SK-N-MC (cell line): ENCODE data around the gene TSHZ3.

Experiments
- DNase-seq: peaks from one replicate; pipeline ENCODE4 v3.0.0-alpha.2; 2011; ENCODE audit warnings: low read depth, low spot score
- H3K27ac ChIP-seq: fragments of 200-600 bp; sonication (generic); 2 replicates; pipeline ENCODE4 v1.5.1; 2016; ENCODE audit warnings: mixed run types
- H3K36me3 ChIP-seq: fragments of 200-600 bp; sonication (generic); 2 replicates; pipeline ENCODE4 v1.6.1; 2017; ENCODE audit warnings: antibody characterized with exemption, low read length, mixed read lengths; ENCODE audit not compliant: insufficient read depth
- H3K4me3 ChIP-seq: fragments of 200-600 bp; sonication (generic); 2 replicates; pipeline ENCODE4 v1.5.1; 2016
- H3K9ac ChIP-seq: fragments of 200-600 bp; sonication (generic); 2 replicates; pipeline ENCODE4 v1.8.0; 2017; ENCODE audit warnings: mixed run types, mixed read lengths; ENCODE audit not compliant: insufficient read length
- H3K9me3 ChIP-seq: fragments of 200-600 bp; sonication (generic); 2 replicates; pipeline ENCODE4 v1.6.1; 2017; ENCODE audit warnings: low read depth, mild to moderate bottlenecking, antibody characterized with exemption, low read length, moderate library complexity, mixed read lengths
- EZH2 ChIP-seq: fragments of 200-600 bp; sonication (generic); IDR thresholded peaks from one replicate; pipeline ENCODE4 v1.6.1; 2017; ENCODE audit warnings: antibody characterized with exemption
- FOXP2 ChIP-seq: optimal IDR thresholded peaks from 2 replicates; pipeline ENCODE3; 2011; ENCODE audit warnings: mild to moderate bottlenecking, moderate library complexity; ENCODE audit not compliant: insufficient read depth; ENCODE audit errors: extremely low read length, control extremely low read depth
- POLR2AphosphoS5 ChIP-seq: IDR thresholded peaks from 2 replicates; pipeline ENCODE4 v1.6.1; 2012; ENCODE audit warnings: mild to moderate bottlenecking, low read depth, low read length, borderline replicate concordance

The TSHZ3 gene

GRCh38 chr19:31349160-31349881 lies at the start of gene TSHZ3:
TSHZ3 (minus strand) TSS chr19:31349436; CDS start chr19:31349219, 217 bp downstream.
- peak within 1 kb of the TSS; percentile 94 for H3K9ac ChIP-seq
- no peaks in the 10 kb centered on the region for H3K9me3 ChIP-seq
- peak within 1 kb of the TSS; percentile 94 for H3K27ac ChIP-seq
- H3K36me3 ChIP-seq = peaks cover 46% of the 10 kb centered on the region
- no peak for DNase-seq
- TF ChIP-seq EZH2 = no peak
- no peak for TF ChIP-seq FOXP2
- peak; percentile 61; the same call in 1 of the 2 replicates for TF ChIP-seq POLR2AphosphoS5
- H3K4me3 ChIP-seq = peak within 1 kb of the TSS; percentile 90

- no peak for DNase-seq
- TF ChIP-seq EZH2 (no peak), POLR2AphosphoS5 (no peak), FOXP2 (no peak)
- no peak overlapping the region for H3K9ac ChIP-seq
Observed at GRCh38 chr19:31397308-31397707, 48.1 kb upstream of the TSHZ3 start.

GRCh38 chr19:31392464-31392863 lies 43.2 kb upstream of the TSHZ3 start:
- Histone ChIP-seq H3K9me3 (no peaks in the 10 kb centered on the region), H3K27ac (peak overlapping the region; percentile 73), H3K36me3 (no peaks in the 10 kb centered on the region), H3K4me3 (no peak overlapping the region), H3K9ac (peak overlapping the region; percentile 61)
- TF ChIP-seq EZH2 (no peak), FOXP2 (no peak)
- DNase-seq = no peak

More at GRCh38 chr19:31397308-31397707, 48.1 kb upstream of the TSHZ3 start:
- Histone ChIP-seq H3K4me3 (no peak overlapping the region), H3K36me3 (no peaks in the 10 kb centered on the region), H3K9me3 (no peaks in the 10 kb centered on the region), H3K27ac (no peak overlapping the region)

- no peak for TF ChIP-seq POLR2AphosphoS5
- TF ChIP-seq EZH2 = no peak
- no peak for TF ChIP-seq FOXP2
- Histone ChIP-seq H3K27ac (no peak overlapping the region), H3K36me3 (no peaks in the 10 kb centered on the region), H3K9ac (no peak overlapping the region), H3K4me3 (no peak overlapping the region), H3K9me3 (no peaks in the 10 kb centered on the region)
- DNase-seq = no peak
Observed at GRCh38 chr19:31391518-31391917, 42.3 kb upstream of the TSHZ3 start.

GRCh38 chr19:31390711-31391110 lies 41.5 kb upstream of the TSHZ3 start:
- no peaks in the 10 kb centered on the region for H3K9me3 ChIP-seq
- H3K4me3 ChIP-seq = no peak overlapping the region
- DNase-seq = no peak
- TF ChIP-seq EZH2 (no peak), FOXP2 (no peak), POLR2AphosphoS5 (no peak)
- H3K9ac ChIP-seq = no peak overlapping the region
- no peaks in the 10 kb centered on the region for H3K36me3 ChIP-seq
- H3K27ac ChIP-seq = no peak overlapping the region

- H3K36me3 ChIP-seq = no peaks in the 10 kb centered on the region
- no peak overlapping the region for H3K27ac ChIP-seq
- TF ChIP-seq POLR2AphosphoS5 (no peak), EZH2 (no peak), FOXP2 (no peak)
- DNase-seq = no peak
- no peaks in the 10 kb centered on the region for H3K9me3 ChIP-seq
- H3K4me3 ChIP-seq = no peak overlapping the region
- H3K9ac ChIP-seq = no peak overlapping the region
Observed at GRCh38 chr19:31389874-31390273, 40.6 kb upstream of the TSHZ3 start.

GRCh38 chr19:31387717-31388301 lies 38.6 kb upstream of the TSHZ3 start:
- Histone ChIP-seq H3K9me3 (no peaks in the 10 kb centered on the region), H3K27ac (no peak overlapping the region), H3K36me3 (no peaks in the 10 kb centered on the region), H3K9ac (no peak overlapping the region), H3K4me3 (no peak overlapping the region)
- no peak for TF ChIP-seq EZH2
- TF ChIP-seq FOXP2 = no peak
- no peak for TF ChIP-seq POLR2AphosphoS5
- no peak for DNase-seq

- H3K36me3 ChIP-seq = no peaks in the 10 kb centered on the region
- DNase-seq = no peak
- H3K4me3 ChIP-seq = no peak overlapping the region
- H3K27ac ChIP-seq = no peak overlapping the region
- TF ChIP-seq FOXP2 (no peak), POLR2AphosphoS5 (no peak), EZH2 (no peak)
- no peaks in the 10 kb centered on the region for H3K9me3 ChIP-seq
- no peak overlapping the region for H3K9ac ChIP-seq
Observed at GRCh38 chr19:31386806-31387205, 37.6 kb upstream of the TSHZ3 start.

- Histone ChIP-seq H3K4me3 (no peak overlapping the region), H3K27ac (no peak overlapping the region), H3K9ac (no peak overlapping the region), H3K9me3 (no peaks in the 10 kb centered on the region), H3K36me3 (no peaks in the 10 kb centered on the region)
- TF ChIP-seq POLR2AphosphoS5 (no peak), FOXP2 (no peak), EZH2 (no peak)
- no peak for DNase-seq
Observed at GRCh38 chr19:31385744-31386143, 36.5 kb upstream of the TSHZ3 start.
